GM12873 (cell line): ENCODE data around the gene GUCY2F.

Experiments
- CTCF ChIP-seq: IDR thresholded peaks from 2 replicates; pipeline ENCODE4 v1.5.1; 2012; ENCODE audit warnings: low read depth, mild to moderate bottlenecking, moderate library complexity, low read length, control low read depth; ENCODE audit not compliant: insufficient read depth; ENCODE audit errors: missing control alignments

GUCY2F gene

GRCh38 chrX:109398833-109399232 lies 83.1 kb downstream of the GUCY2F start:
- TF ChIP-seq CTCF: no peak

GRCh38 chrX:109398061-109398460 lies 83.8 kb downstream of the GUCY2F start:
- no peak for TF ChIP-seq CTCF

- peak; percentile 44 for TF ChIP-seq CTCF
Observed at GRCh38 chrX:109393859-109394258, 88.0 kb downstream of the GUCY2F start.

GRCh38 chrX:109392895-109393294 lies 89.0 kb downstream of the GUCY2F start:
- TF ChIP-seq CTCF: no peak

- TF ChIP-seq CTCF: no peak
Observed at GRCh38 chrX:109390556-109390955, 91.3 kb downstream of the GUCY2F start.

GRCh38 chrX:109389917-109390316 lies 92.0 kb downstream of the GUCY2F start:
- no peak for TF ChIP-seq CTCF

- TF ChIP-seq CTCF: peak; percentile 51
Observed at GRCh38 chrX:109384699-109385098, 97.2 kb downstream of the GUCY2F start.
